IPS-11a (cell line): ENCODE data around the gene HSDL2.
"Not testable (repeated sequence)": the region's sequence is repeated elsewhere in the genome, so short reads cannot be mapped to it uniquely, and the experiment has no call there.

Experiments used
- H3K4me3 ChIP-seq: one replicate; pipeline ENCODE4 v1.5.1; 2013; ENCODE audit warnings: low read depth, low read length, control low read depth

Gene HSDL2

GRCh38 chr9:112494153-112494552 lies 114.2 kb downstream of the HSDL2 start:
- H3K4me3 ChIP-seq, result no peak overlapping the region

GRCh38 chr9:112495614-112496013 lies 115.7 kb downstream of the HSDL2 start:
- no peak overlapping the region for H3K4me3 ChIP-seq

GRCh38 chr9:112496074-112496722 lies 116.3 kb downstream of the HSDL2 start:
- no peak overlapping the region for H3K4me3 ChIP-seq

- no peak overlapping the region for H3K4me3 ChIP-seq
Observed at GRCh38 chr9:112500842-112501241, 120.9 kb downstream of the HSDL2 start.

GRCh38 chr9:112501287-112501686 lies 121.4 kb downstream of the HSDL2 start:
- H3K4me3 ChIP-seq, result no peak overlapping the region

- H3K4me3 ChIP-seq, result no peak overlapping the region
Observed at GRCh38 chr9:112502175-112502946, 122.5 kb downstream of the HSDL2 start.

- no peak overlapping the region for H3K4me3 ChIP-seq
Observed at GRCh38 chr9:112503170-112503569, 123.3 kb downstream of the HSDL2 start.

GRCh38 chr9:112505086-112505485 lies 125.2 kb downstream of the HSDL2 start:
- H3K4me3 ChIP-seq, result no peak overlapping the region

- H3K4me3 ChIP-seq, result no peak overlapping the region
Observed at GRCh38 chr9:112505607-112506006, 125.7 kb downstream of the HSDL2 start.

GRCh38 chr9:112506571-112506970 lies 126.7 kb downstream of the HSDL2 start:
- H3K4me3 ChIP-seq, result no peak overlapping the region

GRCh38 chr9:112507001-112507680 lies 127.2 kb downstream of the HSDL2 start:
- no peak overlapping the region for H3K4me3 ChIP-seq

GRCh38 chr9:112508377-112508776 lies 128.5 kb downstream of the HSDL2 start:
- no peak overlapping the region for H3K4me3 ChIP-seq

GRCh38 chr9:112512377-112512776 lies 132.5 kb downstream of the HSDL2 start:
- H3K4me3 ChIP-seq, result not testable (repeated sequence)

- H3K4me3 ChIP-seq, result no peak overlapping the region
Observed at GRCh38 chr9:112516769-112517168, 136.9 kb downstream of the HSDL2 start.

GRCh38 chr9:112520069-112520468 lies 140.2 kb downstream of the HSDL2 start:
- no peak overlapping the region for H3K4me3 ChIP-seq

- no peak overlapping the region for H3K4me3 ChIP-seq
Observed at GRCh38 chr9:112520656-112521055, 140.7 kb downstream of the HSDL2 start.
